Hepatocyte (in vitro differentiated cells): Measurements from ENCODE around the gene ZMYM2. TPM values are rescaled to one million over a fixed set of nuclear protein-coding genes. Genes with fewer than 3 reads are reported as not detected.

Experiments used
- DNase-seq: peaks from one replicate; pipeline ENCODE4 v3.0.0-alpha.2; 2016; ENCODE audit warnings: low spot score
- H2AFZ ChIP-seq: fragments of 200-600 bp; sonication (generic); 2 replicates; pipeline ENCODE4 v1.6.0; 2016; ENCODE audit warnings: antibody characterized with exemption, mild to moderate bottlenecking
- H3K27ac ChIP-seq: fragments of 200-600 bp; sonication (generic); 2 replicates; pipeline ENCODE4 v1.5.1; 2016; ENCODE audit warnings: mild to moderate bottlenecking
- H3K27me3 ChIP-seq: fragments of 200-600 bp; sonication (generic); 2 replicates; pipeline ENCODE4 v1.6.1; 2016
- H3K36me3 ChIP-seq: fragments of 200-600 bp; sonication (generic); replicated peaks from 2 replicates; pipeline ENCODE4 v1.5.1; 2016; ENCODE audit warnings: low read depth; ENCODE audit not compliant: insufficient read depth
- H3K4me1 ChIP-seq: fragments of 200-600 bp; sonication (generic); 2 replicates; pipeline ENCODE4 v1.5.1; 2016; ENCODE audit warnings: mild to moderate bottlenecking, moderate library complexity; ENCODE audit not compliant: insufficient read depth
- H3K4me2 ChIP-seq: fragments of 200-600 bp; sonication (generic); 2 replicates; pipeline ENCODE4 v1.6.0; 2016
- H3K4me3 ChIP-seq: fragments of 200-600 bp; sonication (generic); 2 replicates; pipeline ENCODE4 v1.5.1; 2016; ENCODE audit warnings: mild to moderate bottlenecking
- H3K79me2 ChIP-seq: fragments of 200-600 bp; sonication (generic); 2 replicates; pipeline ENCODE4 v1.6.0; 2017; ENCODE audit warnings: mild to moderate bottlenecking
- H3K9me2 ChIP-seq: fragments of 200-600 bp; sonication (generic); replicated peaks from 2 replicates; pipeline ENCODE4 v1.6.0; 2017; ENCODE audit warnings: mild to moderate bottlenecking; ENCODE audit not compliant: insufficient read depth
- H3K9me3 ChIP-seq: fragments of 200-600 bp; sonication (generic); 2 replicates; pipeline ENCODE4 v1.5.1; 2016; ENCODE audit warnings: low read depth, mild to moderate bottlenecking
- H4K20me1 ChIP-seq: fragments of 200-600 bp; sonication (generic); 2 replicates; pipeline ENCODE4 v1.6.0; 2016; ENCODE audit warnings: mild to moderate bottlenecking; ENCODE audit not compliant: insufficient read depth, poor library complexity, severe bottlenecking
- EZH2 ChIP-seq: fragments of 200-600 bp; sonication (generic); IDR thresholded peaks from 2 replicates; pipeline ENCODE4 v1.6.1; 2016; ENCODE audit warnings: antibody characterized with exemption, mild to moderate bottlenecking, borderline replicate concordance
- EZH2phosphoT487 ChIP-seq: fragments of 200-600 bp; sonication (generic); IDR thresholded peaks from one replicate; pipeline ENCODE4 v1.6.1; 2018; ENCODE audit warnings: antibody characterized with exemption, mild to moderate bottlenecking, low read depth, moderate library complexity; ENCODE audit not compliant: unreplicated experiment, severe bottlenecking
- WGBS: methylation state at CpG from one replicate; pipeline ENCODE4 v1.1.6; 2016; ENCODE audit warnings: low lambda C conversion rate; ENCODE audit errors: missing lambda C conversion rate; 5-methylcytosine and 5-hydroxymethylcytosine counted together
- polyA plus RNA-seq: library from polyadenylated mRNA; unstranded; fragments of >200 nt; fragmentation: Nextera tagmentation; extraction: Ambion mirVana; gene quantifications from 2 replicates; pipeline ENCODE4 v1.2.1, GENCODE V29; 2016
- total RNA-seq: library from RNA; depleted of rRNA; stranded (reverse); fragments of >200 nt; gene quantifications from 2 replicates; pipeline ENCODE4 v1.2.3, GENCODE V29; 2014
- TF ChIP-seq, protein P1 (sequence below): fragments of 200-600 bp; sonication (generic); IDR thresholded peaks from 2 replicates; pipeline ENCODE4 v1.5.1; 2016; ENCODE audit warnings: antibody characterized with exemption, mild to moderate bottlenecking; ENCODE audit not compliant: poor library complexity

Gene ZMYM2
- total and polyA plus RNA-seq, 2 experiments from 2014 or later = 25.2 to 91.1 TPM

GRCh38 chr13:19982447-19983043, 24.0 kb downstream of the ZMYM2 start:
- Histone ChIP-seq H3K9me3 (no peaks in the 10 kb centered on the region), H3K27me3 (no peaks in the 10 kb centered on the region), H2AFZ (no peak overlapping the region), H4K20me1 (peaks cover 68% of the 10 kb centered on the region), H3K79me2 (peaks cover 99% of the 10 kb centered on the region), H3K4me2 (no peak overlapping the region), H3K36me3 (no peaks in the 10 kb centered on the region), H3K9me2 (no peaks in the 10 kb centered on the region), H3K4me1 (peaks cover 5% of the 10 kb centered on the region), H3K27ac (no peak overlapping the region), H3K4me3 (no peak overlapping the region)
- TF ChIP-seq EZH2 (no peak), EZH2phosphoT487 (no peak)
- TF ChIP-seq, protein P1, sequence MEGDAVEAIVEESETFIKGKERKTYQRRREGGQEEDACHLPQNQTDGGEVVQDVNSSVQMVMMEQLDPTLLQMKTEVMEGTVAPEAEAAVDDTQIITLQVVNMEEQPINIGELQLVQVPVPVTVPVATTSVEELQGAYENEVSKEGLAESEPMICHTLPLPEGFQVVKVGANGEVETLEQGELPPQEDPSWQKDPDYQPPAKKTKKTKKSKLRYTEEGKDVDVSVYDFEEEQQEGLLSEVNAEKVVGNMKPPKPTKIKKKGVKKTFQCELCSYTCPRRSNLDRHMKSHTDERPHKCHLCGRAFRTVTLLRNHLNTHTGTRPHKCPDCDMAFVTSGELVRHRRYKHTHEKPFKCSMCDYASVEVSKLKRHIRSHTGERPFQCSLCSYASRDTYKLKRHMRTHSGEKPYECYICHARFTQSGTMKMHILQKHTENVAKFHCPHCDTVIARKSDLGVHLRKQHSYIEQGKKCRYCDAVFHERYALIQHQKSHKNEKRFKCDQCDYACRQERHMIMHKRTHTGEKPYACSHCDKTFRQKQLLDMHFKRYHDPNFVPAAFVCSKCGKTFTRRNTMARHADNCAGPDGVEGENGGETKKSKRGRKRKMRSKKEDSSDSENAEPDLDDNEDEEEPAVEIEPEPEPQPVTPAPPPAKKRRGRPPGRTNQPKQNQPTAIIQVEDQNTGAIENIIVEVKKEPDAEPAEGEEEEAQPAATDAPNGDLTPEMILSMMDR = no peak
- 90% methylated on average over 5 of the region's 5 CpGs for WGBS
- DNase-seq = no peak

- H3K4me3 ChIP-seq = no peak overlapping the region
- no peak overlapping the region for H2AFZ ChIP-seq
- H3K4me2 ChIP-seq = no peak overlapping the region
- H3K27ac ChIP-seq = no peak overlapping the region
- no peaks in the 10 kb centered on the region for H3K9me3 ChIP-seq
- 76% methylated on average over 5 of the region's 5 CpGs for WGBS
- DNase-seq = peak; percentile 41
- H3K4me1 ChIP-seq = peaks cover 5% of the 10 kb centered on the region
- H3K79me2 ChIP-seq = peaks cover 99% of the 10 kb centered on the region
- H3K27me3 ChIP-seq = no peaks in the 10 kb centered on the region
- peaks cover 78% of the 10 kb centered on the region for H4K20me1 ChIP-seq
- no peaks in the 10 kb centered on the region for H3K9me2 ChIP-seq
- no peak for TF ChIP-seq EZH2phosphoT487
- TF ChIP-seq, protein P1 = peak; percentile 59
- H3K36me3 ChIP-seq = no peaks in the 10 kb centered on the region
Observed at GRCh38 chr13:19984430-19985218, 26.1 kb downstream of the ZMYM2 start.

GRCh38 chr13:19985219-19985556, 26.7 kb downstream of the ZMYM2 start:
- TF ChIP-seq, protein P1 = no peak
- no peak for TF ChIP-seq EZH2phosphoT487
- TF ChIP-seq EZH2 = no peak
- 45% methylated on average over 2 of the region's 2 CpGs for WGBS
- Histone ChIP-seq H3K4me1 (peaks cover 5% of the 10 kb centered on the region), H3K4me2 (no peak overlapping the region), H3K9me2 (no peaks in the 10 kb centered on the region), H3K27ac (no peak overlapping the region), H2AFZ (no peak overlapping the region), H3K27me3 (no peaks in the 10 kb centered on the region), H3K36me3 (no peaks in the 10 kb centered on the region), H3K9me3 (no peaks in the 10 kb centered on the region), H3K79me2 (peaks cover 99% of the 10 kb centered on the region), H3K4me3 (no peak overlapping the region), H4K20me1 (peaks cover 82% of the 10 kb centered on the region)
- no peak for DNase-seq
